Esophagus squamous epithelium (tissue), 4 donors: Measurements from ENCODE around the gene GTF2I.

Experiments used
- CTCF ChIP-seq, 6 experiments: fragments of 450-650 bp in 4 of 6; fragments of 200-600 bp in 2 of 6; sonication (generic) in 2 of 6; IDR thresholded peaks; one replicate each; pipeline ENCODE4 v1.5.1; 2016 to 2019; ENCODE audit warnings: antibody characterized with exemption in 6 of 6, mild to moderate bottlenecking in 4 of 6, moderate library complexity in 4 of 6
- POLR2A ChIP-seq, 4 donors: fragments of 450-650 bp; IDR thresholded peaks; one replicate each; pipeline ENCODE4 v1.6.1; 2017; ENCODE audit warnings: antibody characterized with exemption in 4 of 4, mild to moderate bottlenecking in 4 of 4, moderate library complexity in 3 of 4

- TF ChIP-seq CTCF (IDR thresholded peaks at IDR 0.05) (no peak), POLR2A (IDR thresholded peaks at IDR 0.05) (no peak)
These were observed 41.4 kb upstream of the GTF2I start for GRCh38 chr7:74615933-74616780.
